GM18907 (cell line): Measurements from ENCODE around the gene AKT2.
"Not testable (repeated sequence)": the region's sequence is repeated elsewhere in the genome, so short reads cannot be mapped to it uniquely, and the experiment has no call there.

Experiments
- ATAC-seq: cut with Tn5 transposase; IDR thresholded peaks from one replicate; pipeline ENCODE4 v1.9.1; 2021; ENCODE audit warnings: mild to moderate bottlenecking, moderate library complexity; ENCODE audit not compliant: unreplicated experiment

The AKT2 gene

GRCh38 chr19:40223135-40223822 is 61.9 kb downstream of the AKT2 start:
- ATAC-seq: no peak

- no peak for ATAC-seq
Observed at GRCh38 chr19:40221858-40222619, 63.1 kb downstream of the AKT2 start.

- no peak for ATAC-seq
Observed at GRCh38 chr19:40220674-40221073, 64.5 kb downstream of the AKT2 start.

GRCh38 chr19:40219721-40220276 is 65.3 kb downstream of the AKT2 start:
- no peak for ATAC-seq

- not testable (repeated sequence) for ATAC-seq
Observed at GRCh38 chr19:40219029-40219428, 66.1 kb downstream of the AKT2 start.

- ATAC-seq: no peak
Observed at GRCh38 chr19:40217934-40218890, 66.9 kb downstream of the AKT2 start, which contains the start of gene TTC9B. Gene TTC9B, minus strand, starts transcription at chr19:40218384. Its CDS starts 3 bp downstream, at chr19:40218381.

GRCh38 chr19:40217027-40217810 is 67.9 kb downstream of the AKT2 start:
- no peak for ATAC-seq

- no peak for ATAC-seq
Observed at GRCh38 chr19:40216777-40217026, 68.4 kb downstream of the AKT2 start.

GRCh38 chr19:40216013-40216776 is 69.0 kb downstream of the AKT2 start:
- no peak for ATAC-seq

GRCh38 chr19:40214936-40215335 is 70.2 kb downstream of the AKT2 start:
- no peak for ATAC-seq

- ATAC-seq: no peak
Observed at GRCh38 chr19:40213882-40214570, 71.1 kb downstream of the AKT2 start.

GRCh38 chr19:40213251-40213829 is 71.8 kb downstream of the AKT2 start:
- ATAC-seq: no peak

GRCh38 chr19:40210889-40211288 is 74.3 kb downstream of the AKT2 start:
- ATAC-seq: no peak

GRCh38 chr19:40208602-40209001 is 76.5 kb downstream of the AKT2 start:
- ATAC-seq: no peak

GRCh38 chr19:40205760-40206159 is 79.4 kb downstream of the AKT2 start:
- no peak for ATAC-seq

- no peak for ATAC-seq
Observed at GRCh38 chr19:40204381-40204780, 80.8 kb downstream of the AKT2 start.

- ATAC-seq: no peak
Observed at GRCh38 chr19:40200341-40201099, 84.6 kb downstream of the AKT2 start.
